ENCODE data around the gene SPTBN4.
"Not testable (repeated sequence)": the region's sequence is repeated elsewhere in the genome, so short reads cannot be mapped to it uniquely, and the experiment has no call there.

Gene SPTBN4

DNA sequence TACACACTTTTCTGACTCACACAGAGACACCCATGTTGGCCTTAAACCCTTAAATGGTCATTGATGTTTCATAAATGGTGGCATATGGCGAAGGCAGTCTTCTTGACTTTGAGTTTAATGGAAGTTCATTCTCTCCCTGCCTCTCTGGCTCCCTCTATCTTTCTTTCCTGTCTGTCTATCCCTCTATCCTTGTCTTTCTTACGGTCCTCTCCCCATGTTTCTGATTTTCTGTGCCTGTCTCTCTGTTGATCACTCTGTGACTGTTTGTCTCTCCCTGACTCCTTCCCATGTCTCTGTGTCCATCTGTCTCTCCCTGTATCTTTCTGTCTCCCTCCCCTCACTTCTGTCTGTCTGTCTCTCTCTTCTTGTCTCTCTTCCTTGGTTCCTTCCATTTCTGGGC is 66.7 kb downstream of the SPTBN4 start:
- TF ChIP-seq, protein P1, sequence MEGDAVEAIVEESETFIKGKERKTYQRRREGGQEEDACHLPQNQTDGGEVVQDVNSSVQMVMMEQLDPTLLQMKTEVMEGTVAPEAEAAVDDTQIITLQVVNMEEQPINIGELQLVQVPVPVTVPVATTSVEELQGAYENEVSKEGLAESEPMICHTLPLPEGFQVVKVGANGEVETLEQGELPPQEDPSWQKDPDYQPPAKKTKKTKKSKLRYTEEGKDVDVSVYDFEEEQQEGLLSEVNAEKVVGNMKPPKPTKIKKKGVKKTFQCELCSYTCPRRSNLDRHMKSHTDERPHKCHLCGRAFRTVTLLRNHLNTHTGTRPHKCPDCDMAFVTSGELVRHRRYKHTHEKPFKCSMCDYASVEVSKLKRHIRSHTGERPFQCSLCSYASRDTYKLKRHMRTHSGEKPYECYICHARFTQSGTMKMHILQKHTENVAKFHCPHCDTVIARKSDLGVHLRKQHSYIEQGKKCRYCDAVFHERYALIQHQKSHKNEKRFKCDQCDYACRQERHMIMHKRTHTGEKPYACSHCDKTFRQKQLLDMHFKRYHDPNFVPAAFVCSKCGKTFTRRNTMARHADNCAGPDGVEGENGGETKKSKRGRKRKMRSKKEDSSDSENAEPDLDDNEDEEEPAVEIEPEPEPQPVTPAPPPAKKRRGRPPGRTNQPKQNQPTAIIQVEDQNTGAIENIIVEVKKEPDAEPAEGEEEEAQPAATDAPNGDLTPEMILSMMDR (conservative IDR thresholded peaks at IDR 0.05; ENCODE audit: low read depth), result no peak
- ChIA-PET POLR2A (ENCODE audit: low non-redundant PET) (no interaction called here), CTCF (interaction anchor here (1.0 to 1.6 kb wide), 2 partner anchors 10 to 16 kb away, joined by 3 to 7 read pairs; no protein-coding TSS in a partner anchor)
- no peak overlapping the region for H3K27ac ChIP-seq
- no peak for DNase-seq (ENCODE audit: low spot score)

DNA sequence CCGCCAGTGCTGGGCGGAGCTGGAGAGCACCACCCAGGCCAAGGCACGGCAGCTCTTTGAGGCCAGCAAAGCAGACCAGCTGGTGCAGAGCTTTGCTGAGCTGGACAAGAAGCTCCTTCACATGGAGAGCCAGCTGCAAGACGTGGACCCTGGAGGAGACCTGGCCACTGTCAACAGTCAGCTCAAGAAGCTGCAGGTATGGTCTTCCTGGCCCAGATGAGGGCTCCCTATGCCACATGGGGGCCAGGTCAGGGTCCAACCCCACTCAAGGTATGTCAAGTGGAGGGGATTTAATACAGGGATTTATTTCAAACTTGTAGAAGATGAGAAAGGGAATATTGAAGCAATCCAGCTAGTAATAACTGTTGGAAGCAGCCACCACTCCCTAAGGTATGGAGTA is 67.3 kb downstream of the SPTBN4 start:
- TF ChIP-seq, protein P1 (conservative IDR thresholded peaks at IDR 0.05; ENCODE audit: low read depth), result no peak
- DNase-seq (ENCODE audit: low spot score), result no peak
- ChIA-PET POLR2A (ENCODE audit: low non-redundant PET) (no interaction called here), CTCF (interaction anchor here (0.5 to 1.6 kb wide), 3 partner anchors 11 to 170 kb away, joined by 3 to 7 read pairs (median 3); no protein-coding TSS in a partner anchor)
- H3K27ac ChIP-seq, result no peak overlapping the region

DNA sequence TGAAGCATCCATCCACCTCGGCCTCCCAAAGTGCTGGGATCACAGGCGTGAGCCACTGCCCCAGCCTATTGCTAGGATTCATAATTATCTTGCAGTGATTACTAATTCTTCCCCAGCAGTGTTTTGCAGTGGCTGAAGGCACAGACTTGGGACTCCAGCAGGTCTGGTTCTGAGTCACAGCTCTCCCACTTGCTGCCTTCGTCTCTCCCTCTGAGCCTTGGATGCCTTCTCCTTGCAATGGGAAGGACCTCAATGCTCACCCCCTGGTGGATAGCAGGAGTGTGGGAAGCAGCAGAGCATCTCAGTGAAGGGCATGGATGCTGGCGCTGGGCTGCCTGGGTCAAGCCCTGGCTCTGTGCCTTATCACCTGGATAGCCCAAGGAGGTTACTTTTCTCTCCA is 72.3 kb downstream of the SPTBN4 start:
- POLR2A ChIA-PET (ENCODE audit: low non-redundant PET), result no interaction called here
- DNase-seq (ENCODE audit: low spot score), result no peak
- H3K27ac ChIP-seq, result no peak overlapping the region
- TF ChIP-seq, protein P1 (conservative IDR thresholded peaks at IDR 0.05; ENCODE audit: low read depth), result no peak
- CTCF ChIA-PET, result interaction anchor here (0.5 kb wide), 1 partner anchor 23 kb away, joined by 3 read pairs; no protein-coding TSS in a partner anchor

DNA sequence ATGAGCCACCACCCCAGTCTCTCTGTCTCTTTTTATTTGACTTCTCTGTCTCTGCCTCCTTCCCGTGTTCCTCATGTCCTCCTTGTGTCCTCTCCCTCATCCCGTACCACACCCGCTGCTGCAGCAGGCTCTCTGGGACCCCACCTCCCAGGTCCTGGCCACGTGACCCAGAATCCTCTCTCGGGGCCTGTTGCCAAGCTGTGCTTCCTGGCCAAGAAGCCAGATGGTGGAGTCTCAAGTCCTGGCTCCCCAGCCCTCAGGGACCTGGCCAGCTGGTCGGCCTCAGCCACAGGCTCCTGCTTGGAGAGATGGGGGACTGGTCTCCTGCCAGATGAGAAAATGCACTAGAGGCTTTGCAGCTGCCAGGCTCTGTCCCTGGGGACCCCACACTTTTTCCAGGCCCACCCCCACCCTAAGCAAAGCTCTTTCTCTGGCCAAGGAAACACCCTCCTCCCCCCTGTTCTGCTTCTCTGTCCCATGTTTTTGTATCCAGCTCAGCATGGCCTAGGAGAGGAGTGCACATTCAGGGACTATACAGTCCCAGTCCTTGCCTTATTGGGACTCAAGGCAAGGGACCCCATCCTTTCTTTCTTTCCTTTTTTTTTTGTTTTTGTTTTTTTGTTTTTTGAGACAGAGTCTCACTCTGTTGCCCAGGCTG is 75.5 kb downstream of the SPTBN4 start:
- CTCF ChIA-PET, result interaction anchor here (1.1 to 1.6 kb wide), 2 partner anchors 77 to 92 kb away, joined by 4 read pairs; no protein-coding TSS in a partner anchor
- TF ChIP-seq, protein P1 (conservative IDR thresholded peaks at IDR 0.05; ENCODE audit: low read depth), result no peak
- DNase-seq (ENCODE audit: low spot score), result no peak

DNA sequence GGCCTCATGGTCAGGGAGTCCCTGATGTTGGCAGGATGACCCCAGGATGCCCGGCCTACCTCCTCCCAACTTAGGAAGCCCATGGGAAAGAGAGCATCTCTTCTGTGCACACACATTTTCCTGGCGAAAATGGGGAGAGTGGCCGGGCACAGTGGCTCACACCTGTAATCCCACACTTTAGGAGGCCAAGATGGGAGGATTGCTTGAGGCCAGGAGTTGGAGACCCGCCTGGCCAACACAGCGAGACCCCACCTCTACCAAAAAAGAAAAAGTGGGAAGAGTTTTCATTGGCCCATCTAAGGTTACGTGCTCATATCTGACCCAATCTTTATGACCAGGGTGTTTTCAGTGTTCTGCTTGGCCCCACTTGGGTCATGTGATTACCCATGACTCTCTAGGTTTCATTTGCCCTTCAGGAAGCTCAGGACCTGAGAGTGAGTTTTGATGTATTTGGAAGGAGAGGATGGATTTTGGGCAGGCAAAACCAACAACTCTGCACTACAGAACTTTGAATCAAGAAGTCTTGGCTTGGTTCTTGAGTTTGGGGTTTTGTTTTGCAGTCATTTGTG is 76.3 kb downstream of the SPTBN4 start:
- CTCF ChIA-PET, result no interaction called here
- no peak for DNase-seq (ENCODE audit: low spot score)
- H3K27ac ChIP-seq, result no peak overlapping the region
- TF ChIP-seq, protein P1 (conservative IDR thresholded peaks at IDR 0.05; ENCODE audit: low read depth), result no peak
- POLR2A ChIA-PET (ENCODE audit: low non-redundant PET), result no interaction called here

More for the DNA sequence above, 75.5 kb downstream of the SPTBN4 start:
- peak overlapping the region; percentile 46 for H3K27ac ChIP-seq
- POLR2A ChIA-PET (ENCODE audit: low non-redundant PET), result no interaction called here

DNA sequence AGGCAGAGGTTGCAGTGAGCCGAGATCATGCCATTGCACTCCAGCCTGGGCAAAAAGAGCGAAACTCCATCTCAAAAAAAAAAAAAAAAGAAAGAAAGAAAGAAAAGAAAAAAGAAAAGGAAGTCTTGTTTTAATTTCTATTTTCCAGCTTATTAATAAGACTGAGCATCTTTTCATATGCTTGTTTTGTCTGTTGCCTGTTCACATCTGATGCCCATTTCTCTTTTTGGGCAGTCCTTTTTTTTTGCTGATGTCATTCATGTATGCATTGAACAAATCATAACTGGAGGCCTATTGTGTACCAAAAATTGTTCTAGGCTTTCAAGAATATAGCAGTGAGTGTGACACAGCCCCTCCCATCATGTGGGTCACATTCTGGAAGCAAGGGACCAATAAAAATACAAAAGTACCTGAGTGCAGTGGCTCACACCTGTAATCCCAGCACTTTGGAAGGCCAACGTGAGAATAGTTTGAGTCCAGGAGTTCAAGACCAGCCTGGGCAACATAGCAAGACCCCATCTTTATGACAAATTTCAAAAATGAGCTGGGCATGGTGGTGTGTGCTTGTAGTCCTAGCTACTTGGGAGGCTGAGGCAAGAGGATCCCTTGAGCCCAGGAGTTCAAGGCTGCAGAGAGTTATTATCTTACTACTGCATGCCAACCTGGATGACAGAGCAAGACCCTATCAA is 79.5 kb downstream of the SPTBN4 start:
- CTCF ChIA-PET; H3K27ac ChIP-seq; POLR2A ChIA-PET (ENCODE audit: low non-redundant PET); DNase-seq (ENCODE audit: low spot score): not testable (repeated sequence)

DNA sequence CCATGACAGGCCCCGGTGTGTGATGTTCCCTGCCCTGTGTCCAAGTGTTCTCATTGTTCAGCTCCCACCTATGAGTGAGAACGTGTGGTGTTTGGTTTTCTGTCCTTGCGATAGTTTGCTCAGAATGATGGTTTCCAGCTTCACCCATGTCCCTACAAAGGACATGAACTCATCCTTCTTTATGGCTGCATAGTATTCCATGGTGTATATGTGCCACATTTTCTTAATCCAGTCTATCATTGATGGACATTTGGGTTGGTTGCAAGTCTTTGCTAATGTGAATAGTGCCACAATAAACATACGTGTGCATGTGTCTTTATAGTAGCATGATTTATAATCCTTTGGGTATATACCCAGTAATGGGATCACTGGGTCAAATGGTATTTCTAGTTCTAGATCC is 80.4 kb downstream of the SPTBN4 start:
- CTCF ChIA-PET; H3K27ac ChIP-seq; DNase-seq (ENCODE audit: low spot score); POLR2A ChIA-PET (ENCODE audit: low non-redundant PET): not testable (repeated sequence)

Data from RWPE1 (cell line).